HG03469 (cell line): ENCODE measurements around the gene ADD3.

ENCODE experiments used
- ATAC-seq: cut with Tn5 transposase; IDR thresholded peaks from one replicate; pipeline ENCODE4 v1.9.1; 2021; ENCODE audit warnings: mild to moderate bottlenecking, moderate library complexity, moderate number of reproducible peaks; ENCODE audit not compliant: unreplicated experiment

Gene ADD3

GRCh38 chr10:110172155-110172554 lies 164.4 kb downstream of the ADD3 start:
- no peak for ATAC-seq

DNA sequence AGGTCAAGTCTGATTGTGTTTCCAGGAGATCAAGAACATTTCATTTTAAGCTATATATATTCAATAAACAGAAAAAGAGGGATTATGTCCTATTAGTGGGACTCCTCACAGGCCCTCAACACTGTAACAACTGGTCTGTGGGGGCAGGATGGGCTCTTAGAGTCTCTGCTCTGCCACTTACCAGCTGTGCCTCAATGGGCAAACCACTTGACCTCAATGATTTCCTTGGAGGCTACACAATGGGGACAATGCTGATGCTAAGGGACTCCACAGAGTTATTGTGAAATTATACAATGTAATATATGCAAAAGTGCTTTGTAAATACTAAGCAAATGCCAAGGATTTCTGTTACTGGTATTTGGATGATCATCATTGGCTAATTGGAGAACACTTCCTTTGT lies 166.4 kb downstream of the ADD3 start:
- no peak for ATAC-seq

DNA sequence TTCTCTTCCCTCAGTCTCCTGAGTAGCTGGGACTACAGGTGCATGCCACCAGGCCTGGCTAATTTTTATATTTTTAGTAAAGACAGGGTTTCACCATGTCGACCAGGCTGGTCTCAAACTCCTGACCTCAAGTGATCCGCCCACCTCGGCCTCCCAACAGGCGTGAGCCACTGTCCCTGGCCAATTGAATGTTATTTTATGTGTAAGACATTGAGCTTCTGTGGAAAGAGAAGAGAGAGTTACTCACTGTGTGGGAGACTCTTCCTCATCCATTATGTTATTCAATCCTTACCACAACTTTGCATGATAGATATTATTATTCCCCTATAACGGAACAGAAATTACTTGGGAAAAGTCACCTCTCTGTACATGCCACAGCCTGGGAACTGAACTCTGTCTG lies 167.0 kb downstream of the ADD3 start:
- no peak for ATAC-seq

DNA sequence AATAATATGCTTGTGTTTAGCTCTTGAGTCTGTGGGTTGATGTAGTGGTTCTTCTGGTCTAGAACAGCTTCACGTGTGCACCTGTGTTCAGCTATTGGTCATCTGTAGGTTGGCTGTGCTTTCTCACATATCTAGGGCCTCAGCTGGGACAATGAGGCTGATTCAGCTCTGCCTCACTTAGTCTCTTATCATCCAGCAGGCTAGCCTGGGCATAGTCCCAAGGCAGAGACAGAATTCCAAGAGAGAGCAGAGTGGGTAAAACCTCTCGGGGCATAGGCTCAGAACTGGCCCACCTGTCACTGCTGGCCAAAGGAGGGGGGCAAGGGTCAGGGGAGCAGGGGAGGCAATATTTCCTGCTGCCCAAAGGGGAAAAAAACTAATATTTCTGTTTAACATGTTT lies 167.6 kb downstream of the ADD3 start:
- ATAC-seq = no peak

DNA sequence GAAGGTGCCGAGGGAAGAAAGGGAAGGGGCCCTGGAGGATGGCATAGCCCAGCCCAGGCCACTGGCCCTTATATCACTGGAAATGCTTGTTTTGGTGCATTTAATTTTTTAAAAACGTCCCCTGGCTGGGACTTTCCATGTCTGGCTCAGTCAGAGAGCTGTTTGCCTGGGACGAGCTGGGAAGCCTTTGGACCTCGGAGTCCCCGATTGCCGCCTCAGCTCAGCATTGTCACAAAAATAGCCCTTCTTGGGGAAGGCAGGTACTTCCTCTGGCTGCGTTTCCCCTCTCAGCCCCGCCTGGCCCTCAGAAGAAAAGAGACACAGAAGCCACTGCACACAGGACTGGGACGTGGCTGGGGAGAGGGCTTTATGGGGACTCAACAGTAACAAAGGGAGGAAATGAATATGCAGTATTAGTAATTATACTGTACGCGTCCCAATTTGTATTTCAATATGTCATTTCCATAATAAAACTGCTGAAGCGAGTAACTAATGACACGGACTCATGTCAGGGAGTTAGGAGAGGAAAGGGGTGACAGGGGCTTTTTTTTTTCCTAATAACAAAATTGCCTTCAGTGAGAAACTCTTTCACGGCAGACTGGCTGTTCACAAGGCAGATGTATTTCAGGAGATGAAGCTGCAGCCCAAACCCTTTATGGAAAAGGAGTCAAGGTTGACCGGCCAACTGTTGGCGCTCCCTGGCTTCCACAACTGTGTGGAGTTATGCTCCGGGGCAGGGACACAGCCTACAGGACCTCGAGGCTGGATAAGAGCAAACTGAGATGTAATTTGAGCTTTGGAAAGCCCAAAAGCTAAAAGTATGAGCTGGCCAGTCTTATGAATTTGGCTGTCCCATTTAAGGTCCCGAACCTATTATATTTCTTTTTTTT lies 168.6 kb downstream of the ADD3 start:
- no peak for ATAC-seq

GRCh38 chr10:110179220-110179619 lies 171.4 kb downstream of the ADD3 start:
- no peak for ATAC-seq

DNA sequence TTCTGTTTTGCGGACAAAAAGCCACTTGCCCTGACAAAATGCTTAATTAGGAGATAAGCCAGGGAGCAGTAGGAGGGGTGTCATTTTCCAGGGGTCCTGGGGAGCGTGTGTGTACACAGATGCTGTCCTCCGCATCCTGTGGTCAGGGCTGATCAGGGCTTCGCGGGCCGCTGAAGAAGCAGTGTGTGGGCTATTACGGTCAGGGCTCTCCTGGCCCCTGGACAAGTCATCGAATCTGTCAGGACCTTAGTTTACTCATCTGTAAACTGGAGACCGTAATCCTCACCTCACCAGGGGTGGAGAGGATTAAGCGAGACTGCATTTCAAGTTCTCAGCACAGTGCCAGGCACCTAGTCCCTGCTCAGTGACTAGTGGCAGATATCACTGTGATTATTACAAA lies 173.7 kb downstream of the ADD3 start:
- no peak for ATAC-seq

DNA sequence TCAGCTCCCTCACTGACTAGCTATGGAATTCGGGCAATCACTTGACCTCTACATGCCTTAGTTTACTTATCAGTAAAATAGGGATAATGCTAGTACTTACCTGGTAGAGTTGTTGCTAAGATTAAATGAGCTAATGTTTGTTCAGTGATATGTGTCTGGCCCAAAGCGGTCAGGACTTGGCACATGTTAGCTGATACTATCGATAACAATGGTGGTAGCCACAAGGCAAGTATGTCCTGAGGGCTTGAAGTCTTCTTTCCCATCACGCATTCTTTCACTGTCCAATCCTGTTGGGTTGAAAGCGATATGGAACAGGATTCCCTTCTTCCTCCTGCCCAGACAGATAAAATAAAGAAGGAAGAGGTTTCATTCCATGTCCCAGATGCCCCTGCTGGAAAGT lies 174.1 kb downstream of the ADD3 start:
- no peak for ATAC-seq

- no peak for ATAC-seq
Observed at GRCh38 chr10:110184398-110184797, 176.6 kb downstream of the ADD3 start.
